ENCODE measurements around the gene SPC24. TPM values are rescaled to one million over a fixed set of nuclear protein-coding genes. Genes with fewer than 3 reads are reported as not detected.
"Not testable (repeated sequence)": the region's sequence is repeated elsewhere in the genome, so short reads cannot be mapped to it uniquely, and the experiment has no call there.

The SPC24 gene
- total RNA-seq, 1 experiment from 2014 or later: 59.2 TPM

GRCh38 chr19:11123114-11123513 lies 32.5 kb downstream of the SPC24 start:
- Histone ChIP-seq H3K9me3 (ENCODE audit: insufficient read depth, low read depth) (no peaks in the 10 kb centered on the region), H4K20me1 (ENCODE audit: insufficient read depth) (peaks cover 68% of the 10 kb centered on the region), H3K9me2 (ENCODE audit: insufficient read depth) (no peaks in the 10 kb centered on the region), H3K4me3 (no peak overlapping the region), H3K27me3 (ENCODE audit: insufficient read depth, low read depth) (no peaks in the 10 kb centered on the region), H3K4me1 (replicated peaks; ENCODE audit: insufficient read depth) (no peaks in the 10 kb centered on the region), H3K36me3 (ENCODE audit: low read depth) (peaks cover 65% of the 10 kb centered on the region), H2AFZ (no peak overlapping the region), H3K4me2 (no peak overlapping the region), H3K27ac (no peak overlapping the region), H3K79me2 (ENCODE audit: low read depth) (peaks cover 19% of the 10 kb centered on the region; the same call in 1 of the 2 replicates), H3F3A (ENCODE audit: insufficient read depth, low read depth) (peaks cover 96% of the 10 kb centered on the region)
- no TSS peak for BruUV-seq (replicated peaks)
- ChIA-PET POLR2A (ENCODE audit: unreplicated experiment) (no interaction called here), CTCF (no interaction called here)
- DNase-seq: no peak
- intact Hi-C loops (cut with micrococcal nuclease; ENCODE audit: unreplicated experiment): no loop called here
- TF ChIP-seq, protein P1, sequence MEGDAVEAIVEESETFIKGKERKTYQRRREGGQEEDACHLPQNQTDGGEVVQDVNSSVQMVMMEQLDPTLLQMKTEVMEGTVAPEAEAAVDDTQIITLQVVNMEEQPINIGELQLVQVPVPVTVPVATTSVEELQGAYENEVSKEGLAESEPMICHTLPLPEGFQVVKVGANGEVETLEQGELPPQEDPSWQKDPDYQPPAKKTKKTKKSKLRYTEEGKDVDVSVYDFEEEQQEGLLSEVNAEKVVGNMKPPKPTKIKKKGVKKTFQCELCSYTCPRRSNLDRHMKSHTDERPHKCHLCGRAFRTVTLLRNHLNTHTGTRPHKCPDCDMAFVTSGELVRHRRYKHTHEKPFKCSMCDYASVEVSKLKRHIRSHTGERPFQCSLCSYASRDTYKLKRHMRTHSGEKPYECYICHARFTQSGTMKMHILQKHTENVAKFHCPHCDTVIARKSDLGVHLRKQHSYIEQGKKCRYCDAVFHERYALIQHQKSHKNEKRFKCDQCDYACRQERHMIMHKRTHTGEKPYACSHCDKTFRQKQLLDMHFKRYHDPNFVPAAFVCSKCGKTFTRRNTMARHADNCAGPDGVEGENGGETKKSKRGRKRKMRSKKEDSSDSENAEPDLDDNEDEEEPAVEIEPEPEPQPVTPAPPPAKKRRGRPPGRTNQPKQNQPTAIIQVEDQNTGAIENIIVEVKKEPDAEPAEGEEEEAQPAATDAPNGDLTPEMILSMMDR (conservative IDR thresholded peaks at IDR 0.05): no peak
- no peak for TF ChIP-seq EZH2 (IDR thresholded peaks at IDR 0.05; ENCODE audit: low read depth)

- POLR2A ChIA-PET (ENCODE audit: unreplicated experiment); BruUV-seq (replicated peaks); H3K27me3 ChIP-seq (ENCODE audit: insufficient read depth, low read depth); DNase-seq; H3K27ac ChIP-seq; H2AFZ ChIP-seq; H3K9me3 ChIP-seq (ENCODE audit: insufficient read depth, low read depth); intact Hi-C loops (cut with micrococcal nuclease; ENCODE audit: unreplicated experiment); H3K4me3 ChIP-seq; CTCF ChIA-PET; H3K9me2 ChIP-seq (ENCODE audit: insufficient read depth); H3K4me1 ChIP-seq (replicated peaks; ENCODE audit: insufficient read depth); H3K4me2 ChIP-seq: not testable (repeated sequence)
- H3K36me3 ChIP-seq (ENCODE audit: low read depth): peaks cover 66% of the 10 kb centered on the region
- peaks cover 12% of the 10 kb centered on the region; the same call in 1 of the 2 replicates for H3K79me2 ChIP-seq (ENCODE audit: low read depth)
- H4K20me1 ChIP-seq (ENCODE audit: insufficient read depth): peaks cover 65% of the 10 kb centered on the region
- peaks cover 96% of the 10 kb centered on the region for H3F3A ChIP-seq (ENCODE audit: insufficient read depth, low read depth)
Measured at GRCh38 chr19:11121963-11122362, 33.6 kb downstream of the SPC24 start.

DNA sequence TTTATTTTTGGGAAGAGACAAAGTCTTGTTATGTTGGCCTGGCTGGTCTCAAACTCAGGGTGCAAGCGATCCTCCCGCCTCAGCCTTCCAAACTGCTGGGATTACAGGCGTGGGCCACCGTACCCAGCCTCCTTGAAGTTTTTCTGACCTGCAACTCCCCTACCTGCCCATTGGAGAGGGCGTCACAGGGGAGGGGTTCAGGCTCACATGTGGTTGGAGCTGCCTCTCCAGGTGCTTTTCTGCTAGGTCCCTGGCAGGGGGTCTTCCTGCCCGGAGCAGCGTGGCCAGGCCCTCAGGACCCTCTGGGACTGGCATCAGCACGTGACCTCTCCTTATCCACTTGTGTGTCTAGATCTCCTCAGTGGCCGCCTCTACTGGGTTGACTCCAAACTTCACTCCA lies 39.1 kb downstream of the SPC24 start:
- CTCF ChIA-PET: no interaction called here
- peaks cover 42% of the 10 kb centered on the region; the same call in 1 of the 2 replicates for H3K79me2 ChIP-seq (ENCODE audit: low read depth)
- intact Hi-C loops (cut with micrococcal nuclease; ENCODE audit: unreplicated experiment): no loop called here

More for the DNA sequence above, 39.1 kb downstream of the SPC24 start:
- no peak overlapping the region for H3K4me2 ChIP-seq
- POLR2A ChIA-PET (ENCODE audit: unreplicated experiment): no interaction called here
- H3K4me1 ChIP-seq (replicated peaks; ENCODE audit: insufficient read depth): no peaks in the 10 kb centered on the region
- BruUV-seq (replicated peaks): no TSS peak
- peaks cover 89% of the 10 kb centered on the region for H3F3A ChIP-seq (ENCODE audit: insufficient read depth, low read depth)
- no peak overlapping the region for H2AFZ ChIP-seq
- H3K27ac ChIP-seq: no peak overlapping the region
- no peak for TF ChIP-seq EZH2 (IDR thresholded peaks at IDR 0.05; ENCODE audit: low read depth)
- TF ChIP-seq, protein P1 (conservative IDR thresholded peaks at IDR 0.05): no peak
- H3K9me2 ChIP-seq (ENCODE audit: insufficient read depth): no peaks in the 10 kb centered on the region
- H3K36me3 ChIP-seq (ENCODE audit: low read depth): peaks cover 80% of the 10 kb centered on the region
- no peaks in the 10 kb centered on the region for H3K9me3 ChIP-seq (ENCODE audit: insufficient read depth, low read depth)
- H3K4me3 ChIP-seq: no peak overlapping the region
- H4K20me1 ChIP-seq (ENCODE audit: insufficient read depth): peaks cover 84% of the 10 kb centered on the region
- no peak for DNase-seq
- no peaks in the 10 kb centered on the region for H3K27me3 ChIP-seq (ENCODE audit: insufficient read depth, low read depth)

All from PC-9 (cell line).